ENCODE measurements around the gene DBNDD2.
A peak's percentile ranks its signal among the peaks of the same experiment; 100 is the strongest.

DBNDD2 gene

DNA sequence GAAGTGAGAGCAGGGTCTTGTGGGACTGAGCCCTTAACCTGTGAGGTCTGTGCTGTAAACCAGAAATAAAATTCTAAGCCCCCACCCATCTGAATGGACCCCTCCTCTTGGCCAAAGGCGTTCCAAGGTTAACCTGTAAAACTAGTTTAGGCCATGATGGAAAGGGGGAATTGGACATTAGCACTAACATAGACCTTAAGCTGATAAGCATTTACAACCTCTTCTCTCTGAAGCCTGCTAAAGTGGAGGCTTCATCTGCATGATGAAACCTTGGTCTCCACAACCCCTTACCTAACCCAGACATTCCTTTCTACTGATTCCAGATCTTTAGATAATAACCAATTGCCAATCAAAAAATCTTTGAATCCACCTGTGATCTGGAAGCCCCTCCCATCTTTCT lies 33.7 kb downstream of the DBNDD2 start:
- Histone ChIP-seq H3K4me2 (ENCODE audit: low read length) (peak overlapping the region; percentile 32), H3K27me3 (ENCODE audit: insufficient read depth, low read length) (no peaks in the 10 kb centered on the region), H4K91ac (ENCODE audit: low read depth, low read length) (peak overlapping the region; percentile 55), H3K14ac (ENCODE audit: low read length) (peak overlapping the region; percentile 62), H4K8ac (ENCODE audit: low read depth, low read length) (peak overlapping the region; percentile 14), H2BK12ac (ENCODE audit: low read length) (peak overlapping the region; percentile 45), H2BK120ac (ENCODE audit: insufficient read depth, low read length, poor library complexity) (peak overlapping the region; percentile 71), H3K4me3 (ENCODE audit: low read depth, low read length) (no peak overlapping the region), H3K27ac (ENCODE audit: low read depth, low read length) (peak overlapping the region; percentile 91), H2AFZ (ENCODE audit: insufficient read depth, low read length, poor library complexity) (no peak overlapping the region), H4K12ac (ENCODE audit: low read depth, low read length) (no peak overlapping the region), H3K79me1 (ENCODE audit: low read length) (peaks cover 21% of the 10 kb centered on the region), H2BK5ac (ENCODE audit: low read depth, low read length, poor library complexity) (peak overlapping the region; percentile 85), H3K79me2 (ENCODE audit: control insufficient read depth, insufficient read depth, low read length, poor library complexity) (peaks cover 3% of the 10 kb centered on the region), H3K23ac (ENCODE audit: low read length) (no peak overlapping the region), H3K18ac (ENCODE audit: low read length) (no peak overlapping the region), H3K36me3 (ENCODE audit: control insufficient read depth in 1 of 2, insufficient read depth in 2 of 2, low read length in 2 of 2) (no peaks in the 10 kb centered on the region), H3K4me1 (ENCODE audit: control insufficient read depth in 1 of 2, insufficient read depth in 2 of 2, low read length in 2 of 2) (peaks cover 23 to 25% of the 10 kb centered on the region in 2 experiments), H3K9me3 (ENCODE audit: insufficient read depth, low read depth, low read length) (no peaks in the 10 kb centered on the region), H3K9ac (ENCODE audit: low read length) (no peak overlapping the region), H3K4ac (ENCODE audit: low read depth, low read length) (no peak overlapping the region), H2AK5ac (ENCODE audit: low read length) (no peak overlapping the region)
- no CpG with 5 or more reads among the region's 1 CpG for WGBS (ENCODE audit: extremely low coverage, insufficient coverage, insufficient read length)
- peak in 1 of 2 donors; percentile 20 for DNase-seq

GRCh38 chr20:45444050-45444449 lies 36.0 kb downstream of the DBNDD2 start:
- H4K12ac ChIP-seq (ENCODE audit: low read depth, low read length), result peak overlapping the region; percentile 13
- H3K18ac ChIP-seq (ENCODE audit: low read length), result peak overlapping the region; percentile 71
- no peak overlapping the region for H3K4me3 ChIP-seq (ENCODE audit: low read depth, low read length)
- H2BK5ac ChIP-seq (ENCODE audit: low read depth, low read length, poor library complexity), result peak overlapping the region; percentile 68
- H3K9me3 ChIP-seq (ENCODE audit: insufficient read depth, low read depth, low read length), result peaks cover 2% of the 10 kb centered on the region
- peak overlapping the region; percentile 5 for H2AFZ ChIP-seq (ENCODE audit: insufficient read depth, low read length, poor library complexity)
- peak overlapping the region; percentile 88 for H4K91ac ChIP-seq (ENCODE audit: low read depth, low read length)
- peaks cover 21% of the 10 kb centered on the region for H3K79me1 ChIP-seq (ENCODE audit: low read length)
- no peaks in the 10 kb centered on the region for H3K27me3 ChIP-seq (ENCODE audit: insufficient read depth, low read length)
- H2AK5ac ChIP-seq (ENCODE audit: low read length), result peak overlapping the region; percentile 22
- peak overlapping the region; percentile 35 for H3K4ac ChIP-seq (ENCODE audit: low read depth, low read length)
- peaks cover 29 to 35% of the 10 kb centered on the region in 2 experiments for H3K4me1 ChIP-seq (ENCODE audit: control insufficient read depth in 1 of 2, insufficient read depth in 2 of 2, low read length in 2 of 2)
- H3K4me2 ChIP-seq (ENCODE audit: low read length), result peak overlapping the region; percentile 9
- H3K23ac ChIP-seq (ENCODE audit: low read length), result no peak overlapping the region
- H2BK120ac ChIP-seq (ENCODE audit: insufficient read depth, low read length, poor library complexity), result peak overlapping the region; percentile 61
- peaks cover 3% of the 10 kb centered on the region for H3K79me2 ChIP-seq (ENCODE audit: control insufficient read depth, insufficient read depth, low read length, poor library complexity)
- peak overlapping the region; percentile 59 for H3K27ac ChIP-seq (ENCODE audit: low read depth, low read length)
- peak overlapping the region; percentile 86 for H2BK12ac ChIP-seq (ENCODE audit: low read length)
- H3K9ac ChIP-seq (ENCODE audit: low read length), result no peak overlapping the region
- peak overlapping the region; percentile 78 for H3K14ac ChIP-seq (ENCODE audit: low read length)
- H4K8ac ChIP-seq (ENCODE audit: low read depth, low read length), result peak overlapping the region; percentile 55
- H3K36me3 ChIP-seq (ENCODE audit: control insufficient read depth in 1 of 2, insufficient read depth in 2 of 2, low read length in 2 of 2), result no peaks in the 10 kb centered on the region
- no peak for DNase-seq

GRCh38 chr20:45445805-45446562 lies 37.9 kb downstream of the DBNDD2 start:
- Histone ChIP-seq H2BK5ac (ENCODE audit: low read depth, low read length, poor library complexity) (peak overlapping the region; percentile 53), H3K18ac (ENCODE audit: low read length) (peak overlapping the region; percentile 24), H3K36me3 (ENCODE audit: control insufficient read depth in 1 of 2, insufficient read depth in 2 of 2, low read length in 2 of 2) (no peaks in the 10 kb centered on the region), H3K27ac (ENCODE audit: low read depth, low read length) (peak overlapping the region; percentile 9), H3K4me1 (ENCODE audit: control insufficient read depth in 1 of 2, insufficient read depth in 2 of 2, low read length in 2 of 2) (peaks cover 34 to 36% of the 10 kb centered on the region in 2 experiments), H3K4me2 (ENCODE audit: low read length) (no peak overlapping the region), H3K9me3 (ENCODE audit: insufficient read depth, low read depth, low read length) (peaks cover 2% of the 10 kb centered on the region), H4K12ac (ENCODE audit: low read depth, low read length) (no peak overlapping the region), H2AFZ (ENCODE audit: insufficient read depth, low read length, poor library complexity) (no peak overlapping the region), H3K9ac (ENCODE audit: low read length) (no peak overlapping the region), H3K4me3 (ENCODE audit: low read depth, low read length) (no peak overlapping the region), H2AK5ac (ENCODE audit: low read length) (peak overlapping the region; percentile 91), H2BK120ac (ENCODE audit: insufficient read depth, low read length, poor library complexity) (peak overlapping the region; percentile 65), H2BK12ac (ENCODE audit: low read length) (peak overlapping the region; percentile 81), H3K23ac (ENCODE audit: low read length) (no peak overlapping the region), H3K79me2 (ENCODE audit: control insufficient read depth, insufficient read depth, low read length, poor library complexity) (peaks cover 3% of the 10 kb centered on the region), H3K79me1 (ENCODE audit: low read length) (peaks cover 22% of the 10 kb centered on the region), H4K91ac (ENCODE audit: low read depth, low read length) (peak overlapping the region; percentile 67), H3K27me3 (ENCODE audit: insufficient read depth, low read length) (no peaks in the 10 kb centered on the region), H3K4ac (ENCODE audit: low read depth, low read length) (peak overlapping the region; percentile 24), H4K8ac (ENCODE audit: low read depth, low read length) (peak overlapping the region; percentile 55), H3K14ac (ENCODE audit: low read length) (peak overlapping the region; percentile 58)
- WGBS (ENCODE audit: extremely low coverage, insufficient coverage, insufficient read length), result no CpG with 5 or more reads among the region's 7 CpGs
- peak; percentile 53 to 73 for DNase-seq

- Histone ChIP-seq H2BK120ac (ENCODE audit: insufficient read depth, low read length, poor library complexity) (no peak overlapping the region), H3K79me1 (ENCODE audit: low read length) (peaks cover 16% of the 10 kb centered on the region), H3K4me2 (ENCODE audit: low read length) (no peak overlapping the region), H3K18ac (ENCODE audit: low read length) (no peak overlapping the region), H4K12ac (ENCODE audit: low read depth, low read length) (no peak overlapping the region), H3K27me3 (ENCODE audit: insufficient read depth, low read length) (no peaks in the 10 kb centered on the region), H3K4me3 (ENCODE audit: low read depth, low read length) (no peak overlapping the region), H3K14ac (ENCODE audit: low read length) (no peak overlapping the region), H3K9ac (ENCODE audit: low read length) (no peak overlapping the region), H2BK12ac (ENCODE audit: low read length) (peak overlapping the region; percentile 46), H3K27ac (ENCODE audit: low read depth, low read length) (peak overlapping the region; percentile 10), H3K36me3 (ENCODE audit: control insufficient read depth in 1 of 2, insufficient read depth in 2 of 2, low read length in 2 of 2) (no peaks in the 10 kb centered on the region), H2AK5ac (ENCODE audit: low read length) (no peak overlapping the region), H2BK5ac (ENCODE audit: low read depth, low read length, poor library complexity) (no peak overlapping the region), H3K79me2 (ENCODE audit: control insufficient read depth, insufficient read depth, low read length, poor library complexity) (peaks cover 3% of the 10 kb centered on the region), H3K4ac (ENCODE audit: low read depth, low read length) (no peak overlapping the region), H2AFZ (ENCODE audit: insufficient read depth, low read length, poor library complexity) (no peak overlapping the region), H4K91ac (ENCODE audit: low read depth, low read length) (no peak overlapping the region), H3K23ac (ENCODE audit: low read length) (no peak overlapping the region), H3K4me1 (ENCODE audit: control insufficient read depth in 1 of 2, insufficient read depth in 2 of 2, low read length in 2 of 2) (peaks cover 27 to 29% of the 10 kb centered on the region in 2 experiments), H4K8ac (ENCODE audit: low read depth, low read length) (no peak overlapping the region), H3K9me3 (ENCODE audit: insufficient read depth, low read depth, low read length) (peaks cover 2% of the 10 kb centered on the region)
- no CpG with 5 or more reads among the region's 6 CpGs for WGBS (ENCODE audit: extremely low coverage, insufficient coverage, insufficient read length)
- DNase-seq, result no peak
These were observed 40.2 kb downstream of the DBNDD2 start for GRCh38 chr20:45448270-45448669.

Data from trophoblast cell (in vitro differentiated cells and primary cell).